HEK293 (cell line): ENCODE measurements around the gene DNAH6.

Experiments used
- CTCF ChIA-PET: fragments of 350-600 bp; formaldehyde crosslinking; extraction: SDS; loops from one replicate; lab custom pipeline; 2021; ENCODE audit warnings: antibody characterized with exemption; lab: Yijun Ruan, JAX
- POLR2A ChIA-PET: fragments of 300-600 bp; formaldehyde crosslinking; extraction: SDS; loops from one replicate; lab custom pipeline; 2020; ENCODE audit warnings: antibody characterized with exemption, inconsistent platforms; lab: Yijun Ruan, JAX
- H3K27ac ChIP-seq: fragments of 200-500 bp; sonication (Bioruptor generic); 2 replicates; pipeline ENCODE4 v1.5.1; 2014; ENCODE audit warnings: low read depth, low read length, control low read depth, inconsistent platforms; ENCODE audit errors: extremely low read depth
- H3K36me3 ChIP-seq, 2 experiments: fragments of 200-500 bp in 1 of 2; sonication (Bioruptor generic) in 1 of 2; 1 replicate in 1 of 2; 2 replicates in 1 of 2; pipeline ENCODE4 v1.5.1; 2014 to 2017; ENCODE audit warnings: inconsistent platforms in 2 of 2, low read length in 2 of 2; ENCODE audit not compliant: control insufficient read depth in 2 of 2, insufficient read depth in 1 of 2
- H3K4me1 ChIP-seq: fragments of 200-500 bp; sonication (Bioruptor generic); 2 replicates; pipeline ENCODE4 v1.5.1; 2014; ENCODE audit warnings: mild to moderate bottlenecking, low read length, inconsistent platforms; ENCODE audit not compliant: control insufficient read depth, insufficient read depth
- H3K4me3 ChIP-seq: 2 replicates; pipeline ENCODE4 v1.5.1; 2011; ENCODE audit warnings: low read depth, mild to moderate bottlenecking, control low read depth, low read length, moderate library complexity
- H3K9me3 ChIP-seq: fragments of 200-500 bp; sonication (Bioruptor generic); 2 replicates; pipeline ENCODE4 v1.5.1; 2014; ENCODE audit warnings: low read depth, low read length, inconsistent platforms; ENCODE audit not compliant: control insufficient read depth, insufficient read depth
- HOXD13 ChIP-seq: sonication (generic); formaldehyde crosslinking; IDR thresholded peaks from 2 replicates; pipeline ENCODE4 v1.8.0; 2022; ENCODE audit warnings: missing genetic modification reagents, borderline replicate concordance
- KLF8 ChIP-seq: fragments of 450-650 bp; formaldehyde crosslinking; IDR thresholded peaks from 2 replicates; pipeline ENCODE4 v1.5.1; 2016; ENCODE audit warnings: missing biosample characterization, missing genetic modification characterization
- OSR2 ChIP-seq: fragments of 450-650 bp; formaldehyde crosslinking; IDR thresholded peaks from 2 replicates; pipeline ENCODE4 v1.5.1; 2016; ENCODE audit warnings: missing biosample characterization, missing genetic modification characterization
- PRDM1 ChIP-seq: fragments of 450-650 bp; formaldehyde crosslinking; IDR thresholded peaks from 2 replicates; pipeline ENCODE4; 2016; ENCODE audit warnings: missing biosample characterization, missing genetic modification characterization
- SCRT1 ChIP-seq: fragments of 450-650 bp; formaldehyde crosslinking; IDR thresholded peaks from 2 replicates; pipeline ENCODE4 v1.5.1; 2016; ENCODE audit warnings: missing biosample characterization, missing genetic modification characterization, borderline replicate concordance
- SP7 ChIP-seq: fragments of 450-650 bp; formaldehyde crosslinking; IDR thresholded peaks from 2 replicates; pipeline ENCODE4 v1.5.1; 2016; ENCODE audit warnings: missing biosample characterization, missing genetic modification characterization
- YY1 ChIP-seq: fragments of 450-650 bp; formaldehyde crosslinking; IDR thresholded peaks from 2 replicates; pipeline ENCODE4 v1.5.1; 2018; ENCODE audit warnings: missing biosample characterization, missing genetic modification characterization
- ZBTB10 ChIP-seq: fragments of 450-650 bp; formaldehyde crosslinking; IDR thresholded peaks from 2 replicates; pipeline ENCODE4 v1.5.1; 2016; ENCODE audit warnings: missing biosample characterization, missing genetic modification characterization
- ZBTB48 ChIP-seq: fragments of 450-650 bp; formaldehyde crosslinking; IDR thresholded peaks from 2 replicates; pipeline ENCODE4 v1.5.1; 2016; ENCODE audit warnings: missing biosample characterization, missing genetic modification characterization
- ZFP3 ChIP-seq: fragments of 450-650 bp; formaldehyde crosslinking; IDR thresholded peaks from 2 replicates; pipeline ENCODE4 v1.5.1; 2016; ENCODE audit warnings: low read depth, missing biosample characterization, missing genetic modification characterization
- ZNF112 ChIP-seq: fragments of 450-650 bp; formaldehyde crosslinking; IDR thresholded peaks from 2 replicates; pipeline ENCODE4 v1.5.0; 2017; ENCODE audit warnings: missing biosample characterization, missing genetic modification characterization
- ZNF138 ChIP-seq: fragments of 450-650 bp; formaldehyde crosslinking; IDR thresholded peaks from 2 replicates; pipeline ENCODE4 v1.5.1; 2016; ENCODE audit warnings: missing biosample characterization, missing genetic modification characterization, borderline replicate concordance
- ZNF148 ChIP-seq: fragments of 450-650 bp; formaldehyde crosslinking; IDR thresholded peaks from 2 replicates; pipeline ENCODE4 v1.5.0; 2017; ENCODE audit warnings: missing biosample characterization, missing genetic modification characterization, borderline replicate concordance
- ZNF157 ChIP-seq: fragments of 450-650 bp; formaldehyde crosslinking; IDR thresholded peaks from 2 replicates; pipeline ENCODE4 v1.5.1; 2016; ENCODE audit warnings: missing biosample characterization, missing genetic modification characterization
- ZNF16 ChIP-seq: fragments of 450-650 bp; formaldehyde crosslinking; IDR thresholded peaks from 2 replicates; pipeline ENCODE4 v1.5.1; 2016; ENCODE audit warnings: low read depth, missing biosample characterization, missing genetic modification characterization
- ZNF175 ChIP-seq: fragments of 450-650 bp; formaldehyde crosslinking; IDR thresholded peaks from 2 replicates; pipeline ENCODE4 v1.5.1; 2016; ENCODE audit warnings: missing biosample characterization, missing genetic modification characterization
- ZNF184 ChIP-seq: fragments of 450-650 bp; IDR thresholded peaks from 2 replicates; pipeline ENCODE4 v1.5.1; 2018; ENCODE audit warnings: missing biosample characterization, mild to moderate bottlenecking, missing genetic modification characterization
- ZNF24 ChIP-seq: fragments of 450-650 bp; formaldehyde crosslinking; IDR thresholded peaks from 2 replicates; pipeline ENCODE4 v1.5.1; 2016; ENCODE audit warnings: missing biosample characterization, missing genetic modification characterization
- ZNF248 ChIP-seq: fragments of 450-650 bp; formaldehyde crosslinking; IDR thresholded peaks from 2 replicates; pipeline ENCODE4 v1.5.1; 2017; ENCODE audit warnings: missing biosample characterization, missing genetic modification characterization
- ZNF366 ChIP-seq: fragments of 450-650 bp; formaldehyde crosslinking; conservative IDR thresholded peaks from 2 replicates; pipeline ENCODE4 v1.5.1; 2016; ENCODE audit warnings: missing biosample characterization, missing genetic modification characterization
- ZNF48 ChIP-seq: fragments of 450-650 bp; formaldehyde crosslinking; IDR thresholded peaks from 2 replicates; pipeline ENCODE4 v1.5.1; 2016; ENCODE audit warnings: missing biosample characterization, missing genetic modification characterization
- ZNF544 ChIP-seq: fragments of 450-650 bp; formaldehyde crosslinking; IDR thresholded peaks from 2 replicates; pipeline ENCODE4 v1.5.0; 2017; ENCODE audit warnings: missing biosample characterization, missing genetic modification characterization
- ZNF555 ChIP-seq: fragments of 450-650 bp; formaldehyde crosslinking; conservative IDR thresholded peaks from 2 replicates; pipeline ENCODE4 v1.5.1; 2017; ENCODE audit warnings: missing biosample characterization, mild to moderate bottlenecking, missing genetic modification characterization, inconsistent platforms
- ZNF580 ChIP-seq: fragments of 450-650 bp; formaldehyde crosslinking; IDR thresholded peaks from 2 replicates; pipeline ENCODE4 v1.5.1; 2016; ENCODE audit warnings: missing biosample characterization, missing genetic modification characterization
- ZNF660 ChIP-seq: fragments of 450-650 bp; IDR thresholded peaks from 2 replicates; pipeline ENCODE4 v1.5.1; 2018; ENCODE audit warnings: missing biosample characterization, mild to moderate bottlenecking, missing genetic modification characterization
- ZNF777 ChIP-seq: fragments of 450-650 bp; formaldehyde crosslinking; IDR thresholded peaks from 2 replicates; pipeline ENCODE4 v1.5.1; 2017; ENCODE audit warnings: missing biosample characterization, missing genetic modification characterization, borderline replicate concordance
- ZNF785 ChIP-seq: fragments of 450-650 bp; formaldehyde crosslinking; IDR thresholded peaks from 2 replicates; pipeline ENCODE4 v1.5.1; 2016; ENCODE audit warnings: missing biosample characterization, missing genetic modification characterization
- ZSCAN18 ChIP-seq: fragments of 450-650 bp; formaldehyde crosslinking; IDR thresholded peaks from 2 replicates; pipeline ENCODE4 v1.5.1; 2016; ENCODE audit warnings: missing biosample characterization, missing genetic modification characterization
- ZSCAN23 ChIP-seq: fragments of 450-650 bp; formaldehyde crosslinking; IDR thresholded peaks from 2 replicates; pipeline ENCODE4 v1.5.1; 2016; ENCODE audit warnings: missing biosample characterization, missing genetic modification characterization

The DNAH6 gene

GRCh38 chr2:84755096-84755495 is 238.8 kb downstream of the DNAH6 start:
- H3K4me3 ChIP-seq = no peak overlapping the region
- POLR2A ChIA-PET = no interaction called here
- no peak overlapping the region for H3K27ac ChIP-seq
- no peak for TF ChIP-seq ZNF366 (tag by site-specific recombination)
- TF ChIP-seq ZNF148 = no peak
- no peak for TF ChIP-seq ZNF138 (tag by site-specific recombination)
- TF ChIP-seq KLF8 = no peak
- no peak for TF ChIP-seq ZNF555 (tag by site-specific recombination)
- TF ChIP-seq SCRT1 (tag by site-specific recombination) = no peak
- no peak for TF ChIP-seq ZNF777 (tag by site-specific recombination)
- no peak for TF ChIP-seq ZNF157 (tag by site-specific recombination)
- no peak for TF ChIP-seq HOXD13 (CRISPR knock-in tag)
- no peak for TF ChIP-seq YY1 (tag by site-specific recombination)
- TF ChIP-seq SP7 (tag by site-specific recombination) = no peak
- TF ChIP-seq OSR2 = no peak
- no peak for TF ChIP-seq PRDM1 (tag by site-specific recombination)
- TF ChIP-seq, all 188 proteins: peak for 0
- no peaks in the 10 kb centered on the region for H3K9me3 ChIP-seq
- no peaks in the 10 kb centered on the region for H3K36me3 ChIP-seq
- H3K4me1 ChIP-seq = no peaks in the 10 kb centered on the region
- CTCF ChIA-PET = no interaction called here

GRCh38 chr2:84757648-84758047 is 241.3 kb downstream of the DNAH6 start:
- Histone ChIP-seq H3K4me1 (no peaks in the 10 kb centered on the region), H3K9me3 (no peaks in the 10 kb centered on the region), H3K4me3 (no peak overlapping the region), H3K27ac (no peak overlapping the region), H3K36me3 (no peaks in the 10 kb centered on the region)
- CTCF ChIA-PET = no interaction called here
- POLR2A ChIA-PET = no interaction called here
- TF ChIP-seq ZSCAN23 (tag by site-specific recombination) (no peak), ZNF785 (tag by site-specific recombination) (no peak), ZNF24 (no peak), ZNF184 (no peak), ZNF175 (tag by site-specific recombination) (no peak), ZBTB10 (tag by site-specific recombination) (no peak), KLF8 (no peak)

GRCh38 chr2:84766791-84767190 is 250.5 kb downstream of the DNAH6 start:
- H3K9me3 ChIP-seq = no peaks in the 10 kb centered on the region
- H3K4me3 ChIP-seq = no peak overlapping the region
- no peaks in the 10 kb centered on the region for H3K36me3 ChIP-seq
- ChIA-PET POLR2A (no interaction called here), CTCF (no interaction called here)
- no peak overlapping the region for H3K27ac ChIP-seq
- H3K4me1 ChIP-seq = no peaks in the 10 kb centered on the region
- TF ChIP-seq ZNF580 (tag by site-specific recombination) (no peak), ZNF544 (tag by site-specific recombination) (no peak), ZBTB48 (tag by site-specific recombination) (no peak), ZNF48 (tag by site-specific recombination) (no peak), ZNF16 (no peak), ZNF248 (no peak), ZFP3 (tag by site-specific recombination) (no peak), ZSCAN18 (tag by site-specific recombination) (no peak), ZNF112 (tag by site-specific recombination) (no peak), ZNF660 (tag by site-specific recombination) (no peak)
